BLaER1 (cell line): ENCODE measurements around the gene GOLGA5.

ENCODE experiments used
- H3K27ac ChIP-seq: shearing (Covaris generic); formaldehyde crosslinking; 2 replicates; pipeline ENCODE4 v1.8.1; 2022
- H3K27me3 ChIP-seq: shearing (Covaris generic); formaldehyde crosslinking; 2 replicates; pipeline ENCODE4 v1.8.1; 2022
- H3K36me3 ChIP-seq: shearing (Covaris generic); formaldehyde crosslinking; 2 replicates; pipeline ENCODE4 v1.8.1; 2022
- H3K4me1 ChIP-seq: shearing (Covaris generic); formaldehyde crosslinking; 2 replicates; pipeline ENCODE4 v1.8.1; 2022
- H3K4me2 ChIP-seq: shearing (Covaris generic); formaldehyde crosslinking; 2 replicates; pipeline ENCODE4 v1.8.1; 2022
- H3K4me3 ChIP-seq: shearing (Covaris generic); formaldehyde crosslinking; 2 replicates; pipeline ENCODE4 v1.8.1; 2022
- H3K9ac ChIP-seq: shearing (Covaris generic); formaldehyde crosslinking; 2 replicates; pipeline ENCODE4 v1.8.1; 2022
- H3K9me3 ChIP-seq: shearing (Covaris generic); formaldehyde crosslinking; 2 replicates; pipeline ENCODE4 v1.8.1; 2022
- H4K20me1 ChIP-seq: shearing (Covaris generic); formaldehyde crosslinking; 2 replicates; pipeline ENCODE4 v1.8.1; 2022
- Cebpa-rat ChIP-seq: shearing (Covaris generic); IDR thresholded peaks from 2 replicates; pipeline ENCODE4 v1.8.1; 2022

GOLGA5 gene

DNA sequence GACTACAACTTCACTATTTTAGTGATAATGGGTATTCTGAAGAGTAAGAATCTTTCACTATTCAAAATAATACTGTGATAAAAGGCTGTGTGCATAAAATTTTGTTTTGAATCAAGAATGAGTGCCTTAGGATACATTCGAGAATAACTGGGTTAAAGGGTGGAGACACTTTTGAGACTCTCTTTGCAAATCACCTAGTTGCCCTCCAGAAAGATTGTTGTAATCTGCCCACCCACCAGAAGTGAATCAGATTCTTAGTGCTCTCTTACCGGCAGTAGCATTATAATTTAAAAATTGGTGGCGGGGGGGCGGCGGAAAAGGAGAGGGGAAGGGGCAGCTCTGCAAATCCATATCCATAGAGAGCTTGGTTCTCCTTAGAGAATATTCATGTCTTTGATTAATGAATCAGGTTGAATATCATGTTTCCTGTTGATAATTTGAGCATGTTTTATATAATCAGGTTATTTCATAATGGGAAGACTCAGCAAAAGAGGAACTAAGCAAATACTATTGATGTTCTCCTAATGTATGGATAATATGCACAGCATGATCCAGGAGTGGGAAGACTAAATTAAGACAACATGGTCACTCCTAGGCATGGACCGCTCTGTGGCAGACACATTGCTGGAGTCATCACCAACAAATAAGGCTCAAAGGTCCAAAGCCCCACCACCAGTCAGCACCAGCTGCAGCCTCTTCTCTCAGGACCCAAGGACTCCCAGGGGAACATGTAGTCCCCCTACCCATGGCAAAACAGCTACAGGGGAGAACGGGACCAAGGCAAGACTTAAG, 66.1 kb downstream of the GOLGA5 start:
- no peak overlapping the region for H3K4me2 ChIP-seq
- TF ChIP-seq Cebpa-rat, result no peak
- H3K27me3 ChIP-seq, result no peaks in the 10 kb centered on the region
- no peak overlapping the region for H3K9ac ChIP-seq
- H3K4me1 ChIP-seq, result no peaks in the 10 kb centered on the region
- H3K27ac ChIP-seq, result no peak overlapping the region
- no peaks in the 10 kb centered on the region for H3K9me3 ChIP-seq
- no peak overlapping the region for H3K4me3 ChIP-seq
- H4K20me1 ChIP-seq, result no peaks in the 10 kb centered on the region
- H3K36me3 ChIP-seq, result no peaks in the 10 kb centered on the region

GRCh38 chr14:92861856-92862745, 68.0 kb downstream of the GOLGA5 start:
- Histone ChIP-seq H3K9me3 (0 out of 2 replicates have a peak, but pooled peaks cover 10% of the 10 kb centered on the region), H3K4me1 (no peaks in the 10 kb centered on the region), H3K9ac (no peak overlapping the region), H3K27ac (no peak overlapping the region), H3K4me2 (no peak overlapping the region), H4K20me1 (no peaks in the 10 kb centered on the region), H3K27me3 (no peaks in the 10 kb centered on the region), H3K36me3 (no peaks in the 10 kb centered on the region), H3K4me3 (no peak overlapping the region)
- no peak for TF ChIP-seq Cebpa-rat

- no peaks in the 10 kb centered on the region for H3K4me1 ChIP-seq
- no peaks in the 10 kb centered on the region for H3K36me3 ChIP-seq
- no peak overlapping the region for H3K27ac ChIP-seq
- H3K27me3 ChIP-seq, result no peaks in the 10 kb centered on the region
- H3K4me3 ChIP-seq, result no peak overlapping the region
- H3K9me3 ChIP-seq, result 0 out of 2 replicates have a peak, but pooled peaks cover 10% of the 10 kb centered on the region
- H3K9ac ChIP-seq, result no peak overlapping the region
- H3K4me2 ChIP-seq, result no peak overlapping the region
- no peak for TF ChIP-seq Cebpa-rat
- H4K20me1 ChIP-seq, result no peaks in the 10 kb centered on the region
Measured at GRCh38 chr14:92863286-92864080, 69.4 kb downstream of the GOLGA5 start.

DNA sequence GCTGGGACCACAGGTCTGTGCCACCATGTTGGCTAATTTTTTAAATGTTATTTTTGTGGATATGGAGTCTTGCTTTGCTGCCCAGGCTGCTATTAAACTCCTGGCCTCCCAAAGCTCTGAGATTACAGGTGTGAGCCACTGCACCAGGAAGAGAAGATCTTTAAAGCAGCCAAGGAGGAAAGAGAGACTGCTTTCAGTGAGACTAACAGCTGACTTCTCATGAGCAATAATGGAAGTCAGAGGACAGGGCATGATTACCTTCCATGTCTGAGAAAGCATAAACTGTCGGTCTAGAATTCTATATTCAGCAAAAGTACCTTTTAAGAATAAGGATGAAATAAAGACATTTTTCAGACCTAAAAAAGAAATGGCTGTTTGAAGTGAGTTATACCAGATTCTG, 71.6 kb downstream of the GOLGA5 start:
- Histone ChIP-seq H3K4me3 (no peak overlapping the region), H4K20me1 (no peaks in the 10 kb centered on the region), H3K4me1 (no peaks in the 10 kb centered on the region), H3K36me3 (no peaks in the 10 kb centered on the region), H3K9ac (no peak overlapping the region), H3K4me2 (no peak overlapping the region), H3K9me3 (0 out of 2 replicates have a peak, but pooled peaks cover 10% of the 10 kb centered on the region), H3K27me3 (no peaks in the 10 kb centered on the region), H3K27ac (no peak overlapping the region)
- no peak for TF ChIP-seq Cebpa-rat

- Histone ChIP-seq H3K9me3 (0 out of 2 replicates have a peak, but pooled peaks cover 10% of the 10 kb centered on the region), H3K4me3 (no peak overlapping the region), H3K9ac (no peak overlapping the region), H3K4me1 (no peaks in the 10 kb centered on the region), H4K20me1 (no peaks in the 10 kb centered on the region), H3K4me2 (no peak overlapping the region), H3K27me3 (no peaks in the 10 kb centered on the region), H3K36me3 (no peaks in the 10 kb centered on the region), H3K27ac (no peak overlapping the region)
- no peak for TF ChIP-seq Cebpa-rat
Measured at GRCh38 chr14:92866181-92866752, 72.2 kb downstream of the GOLGA5 start.

DNA sequence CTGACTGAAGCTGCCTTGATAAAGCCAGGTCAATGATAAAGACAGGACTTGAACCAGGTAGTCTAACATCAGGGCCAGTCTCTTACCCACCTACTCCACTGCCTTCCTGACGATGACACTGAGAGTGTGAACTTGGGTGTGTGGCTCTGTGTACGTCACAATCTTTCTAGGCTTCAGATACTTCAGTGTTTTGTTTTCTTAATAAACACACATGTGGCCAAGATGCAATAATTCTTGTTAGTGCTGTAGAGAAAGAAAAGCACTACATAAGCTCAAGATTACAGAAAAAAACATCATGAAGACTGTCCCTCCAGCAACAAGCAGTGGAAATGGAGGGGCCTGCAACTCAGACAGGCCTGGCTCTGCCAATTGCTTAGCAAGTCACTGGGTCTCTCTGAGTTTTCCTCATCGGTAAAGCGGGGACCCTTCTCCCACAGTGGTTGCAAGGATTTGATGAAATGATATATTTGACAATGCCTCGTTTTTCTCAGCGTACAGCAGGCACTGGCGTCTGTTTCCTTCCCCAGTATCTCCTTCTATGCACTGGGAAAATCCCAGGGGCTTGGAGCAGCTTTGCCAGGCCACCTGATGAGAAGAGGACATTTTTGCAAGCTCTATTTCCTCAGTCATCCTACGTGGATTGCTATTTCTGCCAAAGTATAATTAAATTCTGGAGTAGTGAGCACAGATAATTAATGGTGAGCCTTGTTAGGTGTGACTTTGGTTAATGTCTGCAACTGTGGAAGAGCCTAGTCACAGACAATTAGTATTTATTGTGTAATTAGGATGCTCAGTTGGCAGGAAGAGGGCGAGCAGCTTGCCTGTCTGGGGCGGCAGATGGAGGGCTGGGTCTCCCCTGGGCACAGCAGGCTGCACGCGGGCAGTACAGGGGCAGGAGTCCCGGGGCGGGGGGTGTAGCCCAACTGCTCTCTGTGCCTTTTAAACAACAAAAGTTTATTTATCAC, 73.1 kb downstream of the GOLGA5 start:
- no peak overlapping the region for H3K4me3 ChIP-seq
- TF ChIP-seq Cebpa-rat, result no peak
- no peak overlapping the region for H3K27ac ChIP-seq
- no peaks in the 10 kb centered on the region for H3K27me3 ChIP-seq
- no peaks in the 10 kb centered on the region for H4K20me1 ChIP-seq
- no peaks in the 10 kb centered on the region for H3K4me1 ChIP-seq
- H3K9me3 ChIP-seq, result 0 out of 2 replicates have a peak, but pooled peaks cover 10% of the 10 kb centered on the region
- no peak overlapping the region for H3K4me2 ChIP-seq
- H3K36me3 ChIP-seq, result no peaks in the 10 kb centered on the region
- H3K9ac ChIP-seq, result no peak overlapping the region

- no peaks in the 10 kb centered on the region for H3K4me1 ChIP-seq
- no peaks in the 10 kb centered on the region for H4K20me1 ChIP-seq
- no peaks in the 10 kb centered on the region for H3K36me3 ChIP-seq
- H3K27ac ChIP-seq, result no peak overlapping the region
- no peak overlapping the region for H3K9ac ChIP-seq
- H3K4me2 ChIP-seq, result no peak overlapping the region
- no peaks in the 10 kb centered on the region for H3K27me3 ChIP-seq
- H3K9me3 ChIP-seq, result no peaks in the 10 kb centered on the region
- TF ChIP-seq Cebpa-rat, result no peak
- H3K4me3 ChIP-seq, result no peak overlapping the region
Measured at GRCh38 chr14:92874962-92875661, 81.0 kb downstream of the GOLGA5 start.
